HL-60/S4 treated with retinoic acid at 250 ng/mL for 4 days and 3 days (cell line): Measurements from ENCODE around the gene NEURL3.

Experiments
- in situ Hi-C: fragments of 300-500 bp; cut with MboI; formaldehyde crosslinking; loops from 2 replicates; pipeline ENCODE4 v1.7.0; 2022; ENCODE audit warnings: low sequenced_read_pairs

Gene NEURL3

GRCh38 chr2:96529376-96530143 lies 24.4 kb upstream of the NEURL3 start:
- in situ Hi-C loops, result no loop called here

GRCh38 chr2:96528700-96529375 lies 23.7 kb upstream of the NEURL3 start:
- in situ Hi-C loops, result no loop called here

GRCh38 chr2:96528006-96528699 lies 23.0 kb upstream of the NEURL3 start:
- in situ Hi-C loops, result no loop called here

GRCh38 chr2:96527286-96528005 lies 22.3 kb upstream of the NEURL3 start:
- in situ Hi-C loops, result no loop called here

GRCh38 chr2:96526615-96527285 lies 21.6 kb upstream of the NEURL3 start:
- in situ Hi-C loops, result no loop called here

GRCh38 chr2:96526101-96526591 lies 21.0 kb upstream of the NEURL3 start:
- in situ Hi-C loops, result no loop called here

- in situ Hi-C loops, result no loop called here
These were observed 20.0 kb upstream of the NEURL3 start for GRCh38 chr2:96525211-96525507.

GRCh38 chr2:96524482-96525210 lies 19.5 kb upstream of the NEURL3 start:
- in situ Hi-C loops, result no loop called here

- in situ Hi-C loops, result no loop called here
These were observed 18.7 kb upstream of the NEURL3 start for GRCh38 chr2:96523659-96524481.

- in situ Hi-C loops, result no loop called here
These were observed 17.4 kb upstream of the NEURL3 start for GRCh38 chr2:96522304-96523203.

GRCh38 chr2:96521219-96521618 lies 16.1 kb upstream of the NEURL3 start:
- in situ Hi-C loops, result no loop called here

- in situ Hi-C loops, result no loop called here
These were observed 15.5 kb upstream of the NEURL3 start for GRCh38 chr2:96520697-96521096.

- in situ Hi-C loops, result no loop called here
These were observed 15.1 kb upstream of the NEURL3 start for GRCh38 chr2:96520231-96520630.

- in situ Hi-C loops, result no loop called here
These were observed 11.9 kb upstream of the NEURL3 start for GRCh38 chr2:96517079-96517478.

- in situ Hi-C loops, result no loop called here
These were observed 9.4 kb upstream of the NEURL3 start for GRCh38 chr2:96514521-96514920.

- in situ Hi-C loops, result no loop called here
These were observed 7.2 kb upstream of the NEURL3 start for GRCh38 chr2:96512341-96512740.

GRCh38 chr2:96511851-96512250 lies 6.7 kb upstream of the NEURL3 start:
- in situ Hi-C loops, result no loop called here

GRCh38 chr2:96510931-96511595 lies 5.9 kb upstream of the NEURL3 start:
- in situ Hi-C loops, result no loop called here
